ENCODE measurements around the gene ZNF679.

- TF ChIP-seq CTCF (IDR thresholded peaks at IDR 0.05) = no peak
- TF ChIP-seq POLR2A (IDR thresholded peaks at IDR 0.05) = no peak
These were observed 36.0 kb upstream of the ZNF679 start for GRCh38 chr7:64192148-64192704.
